BJ (cell line): ENCODE results near the gene SFMBT1. TPM values are rescaled to one million over a fixed set of nuclear protein-coding genes. Genes with fewer than 3 reads are reported as not detected.

Experiments
- CTCF ChIA-PET: fragments of 350-600 bp; formaldehyde crosslinking; extraction: SDS; loops from one replicate; lab custom pipeline; 2021; ENCODE audit warnings: antibody characterized with exemption, inconsistent platforms; lab: Yijun Ruan, JAX
- POLR2A ChIA-PET: fragments of 300-600 bp; sonication (Branson Sonifier 250); formaldehyde crosslinking; extraction: SDS; loops from one replicate; lab custom pipeline; 2021; ENCODE audit warnings: antibody characterized with exemption; lab: Charles Lee
- DNase-seq: peaks from one replicate; pipeline ENCODE4 v3.0.0-alpha.2; 2011; ENCODE audit warnings: low read depth
- H3K27me3 ChIP-seq: 2 replicates; pipeline ENCODE4 v1.6.0; 2011; ENCODE audit warnings: low read length; ENCODE audit not compliant: control insufficient read depth, insufficient read depth
- H3K36me3 ChIP-seq: 2 replicates; pipeline ENCODE4 v1.5.1; 2011; ENCODE audit warnings: low read length; ENCODE audit not compliant: control insufficient read depth, insufficient read depth
- H3K4me3 ChIP-seq: 2 replicates; pipeline ENCODE4 v1.5.1; 2011; ENCODE audit warnings: low read depth, mild to moderate bottlenecking, control low read depth, low read length
- polyA plus RNA-seq: library from polyadenylated mRNA; depleted of rRNA; stranded (reverse); fragments of >200 nt; gene quantifications from 2 replicates; pipeline ENCODE4 v1.2.3, GENCODE V29; 2011
- TF ChIP-seq, protein P1 (sequence below): IDR thresholded peaks from 2 replicates; pipeline ENCODE4 v1.5.1; 2011; ENCODE audit warnings: low read depth, mild to moderate bottlenecking, control low read depth, inconsistent platforms, low read length, moderate library complexity; ENCODE audit not compliant: insufficient read depth

Gene SFMBT1
- polyA plus RNA-seq, 1 experiment: 2.1 TPM

GRCh38 chr3:53030619-53031449 is 15.0 kb downstream of the SFMBT1 start:
- no peak overlapping the region for H3K4me3 ChIP-seq
- H3K27me3 ChIP-seq: no peaks in the 10 kb centered on the region
- H3K36me3 ChIP-seq: no peaks in the 10 kb centered on the region
- CTCF ChIA-PET: interaction anchor here (1.4 kb wide), 1 partner anchor 12 kb away, joined by 3 read pairs; no protein-coding TSS in a partner anchor
- POLR2A ChIA-PET: no interaction called here
- DNase-seq: no peak
- TF ChIP-seq, protein P1, sequence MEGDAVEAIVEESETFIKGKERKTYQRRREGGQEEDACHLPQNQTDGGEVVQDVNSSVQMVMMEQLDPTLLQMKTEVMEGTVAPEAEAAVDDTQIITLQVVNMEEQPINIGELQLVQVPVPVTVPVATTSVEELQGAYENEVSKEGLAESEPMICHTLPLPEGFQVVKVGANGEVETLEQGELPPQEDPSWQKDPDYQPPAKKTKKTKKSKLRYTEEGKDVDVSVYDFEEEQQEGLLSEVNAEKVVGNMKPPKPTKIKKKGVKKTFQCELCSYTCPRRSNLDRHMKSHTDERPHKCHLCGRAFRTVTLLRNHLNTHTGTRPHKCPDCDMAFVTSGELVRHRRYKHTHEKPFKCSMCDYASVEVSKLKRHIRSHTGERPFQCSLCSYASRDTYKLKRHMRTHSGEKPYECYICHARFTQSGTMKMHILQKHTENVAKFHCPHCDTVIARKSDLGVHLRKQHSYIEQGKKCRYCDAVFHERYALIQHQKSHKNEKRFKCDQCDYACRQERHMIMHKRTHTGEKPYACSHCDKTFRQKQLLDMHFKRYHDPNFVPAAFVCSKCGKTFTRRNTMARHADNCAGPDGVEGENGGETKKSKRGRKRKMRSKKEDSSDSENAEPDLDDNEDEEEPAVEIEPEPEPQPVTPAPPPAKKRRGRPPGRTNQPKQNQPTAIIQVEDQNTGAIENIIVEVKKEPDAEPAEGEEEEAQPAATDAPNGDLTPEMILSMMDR: no peak

DNA sequence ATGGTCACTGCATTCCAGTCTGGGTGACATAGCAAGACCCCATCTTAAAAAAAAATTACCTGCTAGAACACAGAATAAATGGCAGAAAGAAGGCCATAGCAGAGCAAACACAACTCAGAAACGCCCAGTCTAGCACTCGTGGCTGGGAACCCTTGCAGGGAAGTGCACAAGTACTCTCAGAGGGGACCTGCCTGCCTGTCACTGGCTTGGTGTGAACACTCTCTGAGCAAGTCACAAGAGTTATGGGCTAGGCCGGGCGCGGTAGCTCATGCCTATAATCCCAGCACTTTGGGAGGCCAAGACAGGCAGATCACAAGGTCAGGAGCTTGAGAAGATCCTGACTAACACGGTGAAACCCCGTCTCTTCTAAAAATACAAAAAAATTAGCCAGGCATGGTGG is 17.2 kb downstream of the SFMBT1 start:
- TF ChIP-seq, protein P1: no peak
- ChIA-PET POLR2A (interaction anchor here (0.6 kb wide), 1 partner anchor 750 kb away, joined by 5 read pairs; no protein-coding TSS in a partner anchor), CTCF (interaction anchor here (0.6 kb wide), 1 partner anchor 118 kb away, joined by 3 read pairs; no protein-coding TSS in a partner anchor)
- Histone ChIP-seq H3K27me3 (no peaks in the 10 kb centered on the region), H3K36me3 (no peaks in the 10 kb centered on the region), H3K4me3 (no peak overlapping the region)
- no peak for DNase-seq

DNA sequence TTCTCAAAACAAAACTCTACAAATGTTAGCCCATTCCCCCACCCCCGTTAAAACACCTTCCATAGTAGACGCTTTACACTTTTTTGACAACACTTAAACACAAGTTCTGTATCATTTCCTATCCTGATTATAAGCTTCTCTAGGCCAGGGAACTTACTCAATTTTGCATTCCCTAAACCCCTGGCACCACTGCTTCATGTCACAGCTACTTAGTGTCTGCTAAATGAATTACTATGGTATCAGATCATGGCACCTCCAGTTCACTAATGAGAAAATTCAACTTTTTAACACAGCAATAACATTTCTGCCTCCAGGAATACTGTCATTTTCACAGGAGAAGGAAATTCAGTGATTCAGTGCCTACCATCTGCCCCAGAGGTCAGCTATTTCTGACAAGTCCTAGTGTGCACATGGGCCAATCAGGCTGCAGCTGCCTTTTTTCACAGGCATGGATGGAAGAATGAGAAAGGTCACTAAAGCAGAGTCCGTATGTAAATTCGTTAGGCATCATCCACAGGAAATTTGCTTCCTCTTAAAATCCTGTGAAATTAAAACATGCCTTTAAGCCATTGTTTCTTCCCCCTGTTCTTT is 18.5 kb downstream of the SFMBT1 start:
- H3K36me3 ChIP-seq: no peaks in the 10 kb centered on the region
- TF ChIP-seq, protein P1: no peak
- no peak for DNase-seq
- ChIA-PET POLR2A (no interaction called here), CTCF (interaction anchor here (1.2 to 1.9 kb wide), 3 partner anchors 10 to 49 kb away, joined by 3 to 4 read pairs (median 3); no protein-coding TSS in a partner anchor)
- no peak overlapping the region for H3K4me3 ChIP-seq
- H3K27me3 ChIP-seq: no peaks in the 10 kb centered on the region

DNA sequence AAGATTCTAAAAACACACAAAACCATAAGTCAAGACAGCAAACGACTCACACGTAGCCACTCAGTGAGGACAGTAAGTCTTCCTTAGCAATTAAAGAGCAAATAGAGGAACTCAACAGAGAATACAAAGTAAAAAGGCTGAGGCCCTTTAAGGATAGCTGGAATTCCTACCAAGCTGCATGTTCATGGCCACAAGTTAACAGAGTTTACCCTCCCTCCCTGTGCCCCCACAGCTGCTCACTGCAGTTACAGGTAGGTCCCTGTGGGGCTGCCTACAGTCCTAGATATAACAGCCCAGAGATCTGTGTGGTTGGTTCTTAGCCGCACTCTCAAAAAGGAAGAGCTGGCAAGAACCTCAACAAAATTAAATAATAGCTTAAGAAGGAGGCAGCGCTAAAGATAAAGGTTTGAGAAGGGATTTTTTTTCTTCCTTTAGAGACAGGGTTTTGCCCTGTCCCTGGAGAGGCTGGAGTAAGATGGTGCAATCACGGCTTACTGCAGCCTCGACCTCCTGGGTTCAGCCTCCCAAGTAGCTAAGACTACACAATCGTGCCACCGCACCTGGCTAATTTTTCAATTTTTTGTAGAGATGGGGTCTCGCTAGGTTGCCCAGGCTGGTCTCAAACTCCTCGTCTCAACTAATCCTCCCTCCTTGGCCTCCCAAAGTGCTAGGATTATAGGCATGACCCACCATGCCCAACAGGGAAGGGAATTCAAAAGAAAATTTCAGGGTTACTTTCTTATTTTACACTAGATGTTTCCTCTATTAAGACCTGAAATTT is 19.3 kb downstream of the SFMBT1 start:
- POLR2A ChIA-PET: interaction anchor here (0.7 kb wide), 1 partner anchor 8 kb away, joined by 4 read pairs; no protein-coding TSS in a partner anchor
- DNase-seq: no peak
- CTCF ChIA-PET: interaction anchor here (0.6 to 1.9 kb wide), 5 partner anchors 11 to 91 kb away, joined by 3 to 4 read pairs (median 3); no protein-coding TSS in a partner anchor

More for the DNA sequence above, 19.3 kb downstream of the SFMBT1 start:
- TF ChIP-seq, protein P1: no peak
- H3K27me3 ChIP-seq: no peaks in the 10 kb centered on the region
- H3K4me3 ChIP-seq: no peak overlapping the region
- no peaks in the 10 kb centered on the region for H3K36me3 ChIP-seq
